Endothelial cell of umbilical vein (primary cell): ENCODE data around the gene PLPPR3. TPM values are rescaled to one million over a fixed set of nuclear protein-coding genes. Genes with fewer than 3 reads are reported as not detected.

Experiments used
- BruUV-seq: library from RNA; stranded (reverse); fragments of 400-500 nt; replicated peaks from 2 replicates; lab custom pipeline; 2021; lab: Mats Ljungman, UMichigan
- CTCF ChIA-PET: fragments of 300-600, 350-600 bp; sonication (Branson Sonifier 250); formaldehyde crosslinking; loops from one replicate; lab custom pipeline; 2021; ENCODE audit warnings: antibody characterized with exemption, inconsistent platforms; lab: Charles Lee
- POLR2A ChIA-PET: fragments of 300-600, 350-600 bp; sonication (Branson Sonifier 250); formaldehyde crosslinking; loops from one replicate; lab custom pipeline; 2021; ENCODE audit warnings: antibody characterized with exemption, inconsistent platforms; lab: Charles Lee
- DNase-seq: peaks from one replicate; pipeline ENCODE4 v3.0.0-alpha.2; 2011; ENCODE audit warnings: low read depth, low spot score
- FAIRE-seq: peaks from 2 replicates; lab custom pipeline; 2011; peaks lifted over from hg19 to GRCh38; lab: Jason Lieb, UNC
- H2AFZ ChIP-seq: 2 replicates; pipeline ENCODE4 v1.6.0; 2012; ENCODE audit warnings: low read depth, low read length, control low read depth, inconsistent platforms
- H3K27ac ChIP-seq: 2 replicates; pipeline ENCODE4 v1.5.1; 2011; ENCODE audit warnings: low read depth, mild to moderate bottlenecking, control low read depth, low read length, moderate library complexity; ENCODE audit not compliant: insufficient read depth
- H3K27me3 ChIP-seq, 2 experiments: 2 replicates each; pipeline versions ENCODE4 v1.6.0 to v1.6.1; 2011; ENCODE audit warnings: low read length in 2 of 2, mixed read lengths in 1 of 2; ENCODE audit not compliant: control insufficient read depth in 2 of 2, insufficient read depth in 2 of 2
- H3K36me3 ChIP-seq, 2 experiments: 2 replicates in 1 of 2; 3 replicates in 1 of 2; pipeline ENCODE4 v1.5.1; 2011; ENCODE audit warnings: low read length in 2 of 2, mild to moderate bottlenecking in 1 of 2, moderate library complexity in 1 of 2; ENCODE audit not compliant: control insufficient read depth in 2 of 2, insufficient read depth in 2 of 2; ENCODE audit errors: extremely low read depth in 1 of 2
- H3K4me1 ChIP-seq: 3 replicates; pipeline ENCODE4 v1.5.1; 2011; ENCODE audit warnings: mild to moderate bottlenecking, low read length; ENCODE audit not compliant: control insufficient read depth, insufficient read depth; ENCODE audit errors: extremely low read depth
- H3K4me2 ChIP-seq: 2 replicates; pipeline ENCODE4 v1.6.1; 2011; ENCODE audit warnings: low read length, control low read depth, mixed read lengths; ENCODE audit not compliant: insufficient read depth
- H3K4me3 ChIP-seq, 3 experiments: fragments of 200-600 bp in 1 of 3; sonication (generic), shearing (Covaris generic) in 1 of 3; replicated peaks in 1 of 3; 2 replicates each; pipeline ENCODE4 v1.5.1; 2011 to 2016; ENCODE audit warnings: control low read depth in 3 of 3, low read length in 3 of 3, mild to moderate bottlenecking in 2 of 3, inconsistent platforms in 1 of 3, low read depth in 1 of 3, moderate library complexity in 1 of 3; ENCODE audit not compliant: insufficient read depth in 1 of 3
- H3K79me2 ChIP-seq: 2 replicates; pipeline ENCODE4 v1.6.0; 2012; ENCODE audit warnings: low read length, inconsistent platforms; ENCODE audit not compliant: control insufficient read depth, insufficient read depth
- H3K9ac ChIP-seq: replicated peaks from 2 replicates; pipeline ENCODE3; 2011; ENCODE audit warnings: low read length, control low read depth; ENCODE audit not compliant: insufficient read depth; ENCODE audit errors: extremely low read depth
- H3K9me1 ChIP-seq: replicated peaks from 3 replicates; pipeline ENCODE4 v1.6.0; 2011; ENCODE audit warnings: mild to moderate bottlenecking, low read length; ENCODE audit not compliant: control insufficient read depth, insufficient read depth; ENCODE audit errors: extremely low read depth
- H3K9me3 ChIP-seq: replicated peaks from 2 replicates; pipeline ENCODE4 v1.5.1; 2012; ENCODE audit warnings: low read length, inconsistent platforms; ENCODE audit not compliant: control insufficient read depth, insufficient read depth
- H4K20me1 ChIP-seq: replicated peaks from 2 replicates; pipeline ENCODE3; 2011; ENCODE audit warnings: mild to moderate bottlenecking, low read length; ENCODE audit not compliant: control insufficient read depth, insufficient read depth; ENCODE audit errors: extremely low read depth
- CTCF ChIP-seq, 2 donors: IDR thresholded peaks; 1 replicate in 1 of 2; 2 replicates in 1 of 2; pipeline ENCODE4 v1.5.1; 2011; ENCODE audit warnings: low read length in 2 of 2, mild to moderate bottlenecking in 2 of 2, moderate library complexity in 2 of 2, control low read depth in 1 of 2, inconsistent platforms in 1 of 2, low read depth in 1 of 2; ENCODE audit not compliant: insufficient read depth in 1 of 2; ENCODE audit errors: extremely low read depth in 1 of 2
- EZH2 ChIP-seq: IDR thresholded peaks from 2 replicates; pipeline ENCODE4 v1.6.1; 2012; ENCODE audit warnings: borderline replicate concordance, low read depth, mild to moderate bottlenecking, moderate library complexity, low read length, inconsistent platforms; ENCODE audit not compliant: severe bottlenecking
- FOS ChIP-seq: IDR thresholded peaks from 2 replicates; pipeline ENCODE4 v1.6.1; 2011; ENCODE audit warnings: mild to moderate bottlenecking, low read length, moderate library complexity, borderline replicate concordance; ENCODE audit not compliant: insufficient read depth
- GATA2 ChIP-seq: IDR thresholded peaks from 2 replicates; pipeline ENCODE4 v1.7.0; 2011; ENCODE audit warnings: low read depth, mild to moderate bottlenecking, moderate library complexity, mixed read lengths, low read length; ENCODE audit not compliant: insufficient read length, insufficient read depth
- JUN ChIP-seq: IDR thresholded peaks from 2 replicates; pipeline ENCODE4 v1.6.1; 2011; ENCODE audit warnings: borderline replicate concordance, low read depth; ENCODE audit not compliant: insufficient read length, insufficient read depth
- MAX ChIP-seq: IDR thresholded peaks from 2 replicates; pipeline ENCODE4 v1.6.1; 2011; ENCODE audit not compliant: insufficient read depth, insufficient read length
- MYC ChIP-seq: IDR thresholded peaks from one replicate; pipeline ENCODE4 v1.6.1; 2011; ENCODE audit warnings: mild to moderate bottlenecking, low read depth, low read length
- POLR2A ChIP-seq: IDR thresholded peaks from 2 replicates; pipeline ENCODE4 v1.6.1; 2012; ENCODE audit warnings: low read depth, mild to moderate bottlenecking, control low read depth, low read length
- POLR2AphosphoS5 ChIP-seq: IDR thresholded peaks from 2 replicates; pipeline ENCODE4 v1.6.1; 2012; ENCODE audit warnings: low read depth, mild to moderate bottlenecking, control low read depth, low read length, moderate library complexity; ENCODE audit not compliant: insufficient read depth
- dilution Hi-C: fragments of 300-500 bp; cut with MboI; formaldehyde crosslinking; loops from one replicate; pipeline ENCODE4 v1.15.0; 2019; ENCODE audit warnings: low sequenced_read_pairs; ENCODE audit not compliant: extremely low pct_ligation_motif_present
- intact Hi-C: fragments of 100-400 bp; cut with micrococcal nuclease; formaldehyde crosslinking; loops from one replicate; pipeline ENCODE4 v1.10.0; 2022
- polyA plus RNA-seq, 4 experiments: library from polyadenylated mRNA; depleted of rRNA in 3 of 4; stranded (reverse) in 3 of 4; unstranded in 1 of 4; fragments of >200 nt; gene quantifications; 2 replicates each; pipeline versions ENCODE4 v1.2.1 to v1.2.3, GENCODE V29; 2011 to 2012; ENCODE audit warnings: missing spikeins in 1 of 4
- total RNA-seq: library from RNA; stranded (reverse); gene quantifications from 2 replicates; pipeline ENCODE4 v1.2.3, GENCODE V29; 2021

PLPPR3 gene
- total and polyA plus RNA-seq, 2 donors (not counting 3 experiments of a cell fraction or from before 2014, with no cell fraction given): 1.1 to 1.2 TPM

GRCh38 chr19:827314-827709 lies 5.6 kb upstream of the PLPPR3 start:
- Histone ChIP-seq H4K20me1 (no peaks in the 10 kb centered on the region), H3K4me1 (no peaks in the 10 kb centered on the region), H2AFZ (no peak overlapping the region), H3K27me3 (no peaks in the 10 kb centered on the region), H3K9ac (no peak overlapping the region), H3K4me2 (no peak overlapping the region), H3K9me3 (no peaks in the 10 kb centered on the region), H3K9me1 (no peaks in the 10 kb centered on the region), H3K27ac (no peak overlapping the region), H3K36me3 (no peaks in the 10 kb centered on the region), H3K79me2 (no peaks in the 10 kb centered on the region), H3K4me3 (no peak overlapping the region)
- CTCF ChIA-PET: no interaction called here
- FAIRE-seq (no peak), DNase-seq (no peak)
- intact Hi-C loops (no loop called here), dilution Hi-C loops (no loop called here)
- POLR2A ChIA-PET: no interaction called here
- BruUV-seq: no TSS peak
- no peak for TF ChIP-seq EZH2
- TF ChIP-seq CTCF (IDR thresholded peaks at IDR 0.05; ENCODE audit: extremely low read depth in 1 of 2, insufficient read depth in 1 of 2, low read depth in 1 of 2, low read length in 2 of 2): no peak
- TF ChIP-seq POLR2AphosphoS5: no peak
- TF ChIP-seq JUN: no peak

GRCh38 chr19:825897-826644 lies 4.3 kb upstream of the PLPPR3 start:
- BruUV-seq: no TSS peak

More at GRCh38 chr19:825897-826644, 4.3 kb upstream of the PLPPR3 start:
- ChIA-PET CTCF (no interaction called here), POLR2A (no interaction called here)
- Histone ChIP-seq H3K4me3 (no peak overlapping the region), H4K20me1 (no peaks in the 10 kb centered on the region), H3K4me2 (no peak overlapping the region), H3K36me3 (no peaks in the 10 kb centered on the region), H3K4me1 (no peaks in the 10 kb centered on the region), H3K9me3 (no peaks in the 10 kb centered on the region), H3K27me3 (no peaks in the 10 kb centered on the region), H3K9ac (no peak overlapping the region), H3K27ac (no peak overlapping the region), H3K79me2 (no peaks in the 10 kb centered on the region), H2AFZ (no peak overlapping the region), H3K9me1 (no peaks in the 10 kb centered on the region)
- intact Hi-C loops (no loop called here), dilution Hi-C loops (no loop called here)
- no peak for FAIRE-seq
- no peak for DNase-seq
- TF ChIP-seq GATA2 (no peak), FOS (no peak), POLR2AphosphoS5 (no peak), JUN (no peak), EZH2 (no peak), MAX (no peak), POLR2A (no peak), CTCF (IDR thresholded peaks at IDR 0.05; ENCODE audit: extremely low read depth in 1 of 2, insufficient read depth in 1 of 2, low read depth in 1 of 2, low read length in 2 of 2) (no peak), MYC (no peak)
